MM.1S (cell line): ENCODE data around the gene NELL1.

Experiments used
- EZH2 ChIP-seq: fragments of 300-600 bp; sonication (generic); optimal IDR thresholded peaks from 2 replicates; pipeline ENCODE3; 2017; ENCODE audit warnings: low read depth, mild to moderate bottlenecking, antibody characterized with exemption, low read length, mixed read lengths
- EZH2phosphoT487 ChIP-seq: fragments of 300-600 bp; sonication (generic); IDR thresholded peaks from 2 replicates; pipeline ENCODE4 v1.6.1; 2018; ENCODE audit warnings: antibody characterized with exemption, low read length
- TF ChIP-seq, protein P1 (sequence below): fragments of 300-600 bp; sonication (generic); IDR thresholded peaks from 2 replicates; pipeline ENCODE4 v1.5.1; 2016; ENCODE audit warnings: antibody characterized with exemption, low read length, mixed read lengths

GRCh38 chr11:20917306-20917705 is 247.9 kb downstream of the NELL1 start:
- TF ChIP-seq, protein P1, sequence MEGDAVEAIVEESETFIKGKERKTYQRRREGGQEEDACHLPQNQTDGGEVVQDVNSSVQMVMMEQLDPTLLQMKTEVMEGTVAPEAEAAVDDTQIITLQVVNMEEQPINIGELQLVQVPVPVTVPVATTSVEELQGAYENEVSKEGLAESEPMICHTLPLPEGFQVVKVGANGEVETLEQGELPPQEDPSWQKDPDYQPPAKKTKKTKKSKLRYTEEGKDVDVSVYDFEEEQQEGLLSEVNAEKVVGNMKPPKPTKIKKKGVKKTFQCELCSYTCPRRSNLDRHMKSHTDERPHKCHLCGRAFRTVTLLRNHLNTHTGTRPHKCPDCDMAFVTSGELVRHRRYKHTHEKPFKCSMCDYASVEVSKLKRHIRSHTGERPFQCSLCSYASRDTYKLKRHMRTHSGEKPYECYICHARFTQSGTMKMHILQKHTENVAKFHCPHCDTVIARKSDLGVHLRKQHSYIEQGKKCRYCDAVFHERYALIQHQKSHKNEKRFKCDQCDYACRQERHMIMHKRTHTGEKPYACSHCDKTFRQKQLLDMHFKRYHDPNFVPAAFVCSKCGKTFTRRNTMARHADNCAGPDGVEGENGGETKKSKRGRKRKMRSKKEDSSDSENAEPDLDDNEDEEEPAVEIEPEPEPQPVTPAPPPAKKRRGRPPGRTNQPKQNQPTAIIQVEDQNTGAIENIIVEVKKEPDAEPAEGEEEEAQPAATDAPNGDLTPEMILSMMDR: no peak
- TF ChIP-seq EZH2 (no peak), EZH2phosphoT487 (no peak)
